ENCODE results near the gene SORL1. TPM values are rescaled to one million over a fixed set of nuclear protein-coding genes. Genes with fewer than 3 reads are reported as not detected.
A peak's percentile ranks its signal among the peaks of the same experiment; 100 is the strongest.

The SORL1 gene
- total RNA-seq, 1 donor from 2014 or later, result 11.1 TPM

DNA sequence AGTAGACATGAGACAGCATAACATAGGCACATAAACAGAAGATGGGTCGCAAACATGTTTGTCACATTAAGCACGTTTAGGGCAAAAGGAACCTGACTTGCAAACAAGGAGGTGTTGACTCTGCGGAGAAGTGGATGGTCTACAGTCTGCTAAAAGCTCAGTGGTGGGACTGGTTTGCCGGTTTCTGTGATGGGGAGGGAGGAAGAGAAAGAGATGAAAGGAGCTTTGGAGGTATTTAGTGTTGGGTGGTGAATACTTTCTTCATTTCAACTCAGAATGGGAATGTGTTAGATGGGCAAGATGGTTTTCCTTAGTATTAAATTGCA, 192.0 kb downstream of the SORL1 start:
- TF ChIP-seq, protein P1, sequence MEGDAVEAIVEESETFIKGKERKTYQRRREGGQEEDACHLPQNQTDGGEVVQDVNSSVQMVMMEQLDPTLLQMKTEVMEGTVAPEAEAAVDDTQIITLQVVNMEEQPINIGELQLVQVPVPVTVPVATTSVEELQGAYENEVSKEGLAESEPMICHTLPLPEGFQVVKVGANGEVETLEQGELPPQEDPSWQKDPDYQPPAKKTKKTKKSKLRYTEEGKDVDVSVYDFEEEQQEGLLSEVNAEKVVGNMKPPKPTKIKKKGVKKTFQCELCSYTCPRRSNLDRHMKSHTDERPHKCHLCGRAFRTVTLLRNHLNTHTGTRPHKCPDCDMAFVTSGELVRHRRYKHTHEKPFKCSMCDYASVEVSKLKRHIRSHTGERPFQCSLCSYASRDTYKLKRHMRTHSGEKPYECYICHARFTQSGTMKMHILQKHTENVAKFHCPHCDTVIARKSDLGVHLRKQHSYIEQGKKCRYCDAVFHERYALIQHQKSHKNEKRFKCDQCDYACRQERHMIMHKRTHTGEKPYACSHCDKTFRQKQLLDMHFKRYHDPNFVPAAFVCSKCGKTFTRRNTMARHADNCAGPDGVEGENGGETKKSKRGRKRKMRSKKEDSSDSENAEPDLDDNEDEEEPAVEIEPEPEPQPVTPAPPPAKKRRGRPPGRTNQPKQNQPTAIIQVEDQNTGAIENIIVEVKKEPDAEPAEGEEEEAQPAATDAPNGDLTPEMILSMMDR (IDR thresholded peaks at IDR 0.05; ENCODE audit: partially characterized antibody, unreplicated experiment), result no peak
- Mint-ChIP-seq H3K9me3 (ENCODE audit: unreplicated experiment) (peaks cover 1% of the 10 kb centered on the region), H3K4me3 (ENCODE audit: unreplicated experiment) (no peak overlapping the region), H3K27me3 (ENCODE audit: unreplicated experiment) (no peaks in the 10 kb centered on the region), H3K27ac (ENCODE audit: unreplicated experiment) (no peak overlapping the region), H3K36me3 (ENCODE audit: unreplicated experiment) (peaks cover 4% of the 10 kb centered on the region), H3K4me1 (ENCODE audit: low read depth, unreplicated experiment) (no peaks in the 10 kb centered on the region)
- no peak for DNase-seq

DNA sequence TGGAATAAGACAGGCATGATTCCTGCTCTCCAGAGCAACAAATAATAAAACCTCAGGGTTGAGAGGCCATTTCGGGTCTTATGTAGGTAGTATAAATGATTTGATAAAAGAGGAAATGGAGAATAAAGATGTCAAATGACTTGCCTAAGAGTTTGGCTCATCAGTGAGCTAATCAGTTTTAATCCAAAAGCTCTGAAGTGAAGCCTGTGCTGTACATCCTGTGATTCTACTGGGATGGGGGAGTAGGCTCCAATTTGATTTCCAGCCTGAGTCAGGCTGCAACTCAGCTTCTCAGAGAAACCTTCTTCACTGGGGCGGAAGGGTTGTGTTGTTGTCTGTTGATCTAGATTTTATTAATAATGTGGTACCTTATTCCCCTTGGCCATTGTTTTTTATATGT, 192.9 kb downstream of the SORL1 start:
- peaks cover 1% of the 10 kb centered on the region for H3K9me3 Mint-ChIP-seq (ENCODE audit: unreplicated experiment)
- H3K36me3 Mint-ChIP-seq (ENCODE audit: unreplicated experiment), result peaks cover 4% of the 10 kb centered on the region
- no peak overlapping the region for H3K27ac Mint-ChIP-seq (ENCODE audit: unreplicated experiment)
- H3K27me3 Mint-ChIP-seq (ENCODE audit: unreplicated experiment), result no peaks in the 10 kb centered on the region
- DNase-seq, result no peak
- H3K4me1 Mint-ChIP-seq (ENCODE audit: low read depth, unreplicated experiment), result no peaks in the 10 kb centered on the region
- TF ChIP-seq, protein P1 (IDR thresholded peaks at IDR 0.05; ENCODE audit: partially characterized antibody, unreplicated experiment), result no peak
- no peak overlapping the region for H3K4me3 Mint-ChIP-seq (ENCODE audit: unreplicated experiment)

DNA sequence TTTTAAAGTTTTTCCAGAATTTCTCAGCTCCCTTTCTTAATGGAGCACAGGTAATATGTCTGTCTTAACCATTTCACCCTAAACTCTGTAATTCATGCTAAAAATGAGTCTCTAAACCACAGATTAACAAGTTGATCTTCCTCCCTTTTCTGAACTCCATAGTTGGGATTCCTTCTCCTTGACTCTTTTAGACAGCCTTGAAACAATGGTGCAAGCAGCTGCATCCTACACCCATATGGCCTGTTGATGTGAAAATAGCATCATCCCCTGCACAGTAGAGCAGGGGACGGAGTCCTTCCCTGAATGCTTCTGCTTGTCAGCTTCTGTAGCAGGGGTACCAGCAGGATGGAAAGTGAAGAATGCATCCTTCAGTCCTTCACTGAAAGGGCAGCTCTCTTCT, 193.5 kb downstream of the SORL1 start:
- TF ChIP-seq, protein P1 (IDR thresholded peaks at IDR 0.05; ENCODE audit: partially characterized antibody, unreplicated experiment), result no peak
- H3K27ac Mint-ChIP-seq (ENCODE audit: unreplicated experiment), result no peak overlapping the region
- H3K36me3 Mint-ChIP-seq (ENCODE audit: unreplicated experiment), result peaks cover 4% of the 10 kb centered on the region
- no peak for DNase-seq
- no peaks in the 10 kb centered on the region for H3K27me3 Mint-ChIP-seq (ENCODE audit: unreplicated experiment)
- peaks cover 1% of the 10 kb centered on the region for H3K9me3 Mint-ChIP-seq (ENCODE audit: unreplicated experiment)
- H3K4me3 Mint-ChIP-seq (ENCODE audit: unreplicated experiment), result no peak overlapping the region
- H3K4me1 Mint-ChIP-seq (ENCODE audit: low read depth, unreplicated experiment), result no peaks in the 10 kb centered on the region

DNA sequence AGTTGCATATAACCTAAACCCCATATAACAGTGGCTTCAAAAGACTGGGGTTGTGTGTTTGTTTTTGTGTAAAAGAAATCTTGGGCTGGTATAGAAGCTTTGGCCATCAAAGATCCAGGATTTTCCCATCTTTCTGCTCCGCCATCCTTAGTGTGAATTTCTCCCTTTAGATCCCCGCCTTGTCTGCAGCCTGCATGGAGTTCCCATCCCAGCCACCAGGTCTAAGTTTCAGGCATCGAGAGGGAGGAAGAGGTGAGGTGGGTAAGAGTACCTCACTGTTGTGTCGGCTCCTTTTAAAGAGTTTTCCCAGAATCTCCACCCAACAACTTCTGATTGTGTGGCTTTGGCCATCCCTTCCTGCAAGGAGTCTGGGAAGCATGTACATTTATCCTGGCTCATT, 196.2 kb downstream of the SORL1 start:
- H3K36me3 Mint-ChIP-seq (ENCODE audit: unreplicated experiment), result no peaks in the 10 kb centered on the region
- TF ChIP-seq, protein P1 (IDR thresholded peaks at IDR 0.05; ENCODE audit: partially characterized antibody, unreplicated experiment), result peak; percentile 52
- H3K27ac Mint-ChIP-seq (ENCODE audit: unreplicated experiment), result no peak overlapping the region
- peaks cover 3% of the 10 kb centered on the region for H3K4me1 Mint-ChIP-seq (ENCODE audit: low read depth, unreplicated experiment)
- no peaks in the 10 kb centered on the region for H3K27me3 Mint-ChIP-seq (ENCODE audit: unreplicated experiment)
- peaks cover 1% of the 10 kb centered on the region for H3K9me3 Mint-ChIP-seq (ENCODE audit: unreplicated experiment)
- H3K4me3 Mint-ChIP-seq (ENCODE audit: unreplicated experiment), result no peak overlapping the region
- DNase-seq, result no peak

DNA sequence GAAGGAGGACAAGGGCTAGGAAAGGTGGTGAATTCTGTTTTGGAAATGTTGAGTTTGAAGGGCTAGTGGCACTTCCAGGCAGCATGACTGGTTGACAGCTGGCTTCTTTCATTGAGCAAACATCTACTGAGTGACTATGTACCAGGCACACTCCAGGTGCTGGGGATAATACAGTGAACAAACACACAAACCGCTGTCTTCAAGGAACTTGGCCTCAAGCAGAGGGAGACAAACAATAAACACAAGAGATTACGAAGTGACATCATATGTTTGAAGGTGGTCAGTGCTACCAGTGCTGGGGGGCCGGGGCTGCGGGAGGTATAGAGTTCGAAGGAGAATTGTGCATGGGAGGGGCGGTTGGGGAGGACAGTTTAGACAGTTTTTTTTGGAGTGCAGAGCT, 197.7 kb downstream of the SORL1 start:
- peaks cover 2% of the 10 kb centered on the region for H3K9me3 Mint-ChIP-seq (ENCODE audit: unreplicated experiment)
- DNase-seq, result no peak
- H3K27me3 Mint-ChIP-seq (ENCODE audit: unreplicated experiment), result no peaks in the 10 kb centered on the region
- H3K4me3 Mint-ChIP-seq (ENCODE audit: unreplicated experiment), result no peak overlapping the region
- no peaks in the 10 kb centered on the region for H3K36me3 Mint-ChIP-seq (ENCODE audit: unreplicated experiment)
- TF ChIP-seq, protein P1 (IDR thresholded peaks at IDR 0.05; ENCODE audit: partially characterized antibody, unreplicated experiment), result no peak
- H3K4me1 Mint-ChIP-seq (ENCODE audit: low read depth, unreplicated experiment), result peaks cover 10% of the 10 kb centered on the region
- no peak overlapping the region for H3K27ac Mint-ChIP-seq (ENCODE audit: unreplicated experiment)

Data from glutamatergic neuron (in vitro differentiated cells).